PC-9 (cell line): Measurements from ENCODE around the gene NSG2. TPM values are rescaled to one million over a fixed set of nuclear protein-coding genes. Genes with fewer than 3 reads are reported as not detected.

ENCODE experiments used
- BruUV-seq: library from RNA; stranded (reverse); fragments of 400-500 nt; replicated peaks from 2 replicates; lab custom pipeline; 2021; lab: Mats Ljungman, UMichigan
- CTCF ChIA-PET: fragments of 300-600 bp; sonication (Branson Sonifier 250); formaldehyde crosslinking; loops from one replicate; lab custom pipeline; 2022; ENCODE audit warnings: antibody characterized with exemption; lab: Charles Lee
- POLR2A ChIA-PET: fragments of 300-600 bp; sonication (Branson Sonifier 250); formaldehyde crosslinking; loops from one replicate; lab custom pipeline; 2022; ENCODE audit warnings: antibody characterized with exemption; ENCODE audit not compliant: unreplicated experiment; lab: Charles Lee
- DNase-seq, 2 experiments: peaks; one replicate each; pipeline versions ENCODE4 v3.0.0 to v3.0.0-alpha.2; 2015 to 2022; ENCODE audit warnings: mixed read lengths in 1 of 2
- H2AFZ ChIP-seq: fragments of 200-600 bp; sonication (generic); 2 replicates; pipeline ENCODE4 v1.8.1; 2017; ENCODE audit warnings: antibody characterized with exemption
- H3F3A ChIP-seq: fragments of 200-600 bp; sonication (generic); 2 replicates; pipeline ENCODE4 v1.8.1; 2017; ENCODE audit warnings: antibody characterized with exemption, mild to moderate bottlenecking, low read depth; ENCODE audit not compliant: insufficient read depth
- H3K27ac ChIP-seq: fragments of 200-600 bp; sonication (generic); 2 replicates; pipeline ENCODE4 v1.6.1; 2016; ENCODE audit warnings: mixed run types
- H3K27me3 ChIP-seq: fragments of 200-600 bp; sonication (generic); 2 replicates; pipeline ENCODE4 v1.6.1; 2016; ENCODE audit warnings: low read depth, mixed run types; ENCODE audit not compliant: insufficient read depth
- H3K36me3 ChIP-seq: fragments of 200-600 bp; sonication (generic); 2 replicates; pipeline ENCODE4 v1.6.1; 2016; ENCODE audit warnings: low read depth, mixed run types
- H3K4me1 ChIP-seq: fragments of 200-600 bp; sonication (generic); replicated peaks from 2 replicates; pipeline ENCODE4 v1.6.1; 2016; ENCODE audit warnings: mixed run types; ENCODE audit not compliant: insufficient read depth
- H3K4me2 ChIP-seq: fragments of 200-600 bp; sonication (generic); 2 replicates; pipeline ENCODE4 v1.6.1; 2017; ENCODE audit warnings: mixed run types
- H3K4me3 ChIP-seq: fragments of 200-600 bp; sonication (generic); 2 replicates; pipeline ENCODE4 v1.6.1; 2016; ENCODE audit warnings: mixed run types
- H3K79me2 ChIP-seq: fragments of 200-600 bp; sonication (generic); 2 replicates; pipeline ENCODE4 v1.6.1; 2017; ENCODE audit warnings: low read depth, mixed run types
- H3K9me2 ChIP-seq: fragments of 200-600 bp; sonication (generic); 2 replicates; pipeline ENCODE4 v1.8.1; 2017; ENCODE audit warnings: mild to moderate bottlenecking; ENCODE audit not compliant: insufficient read depth
- H3K9me3 ChIP-seq: fragments of 200-600 bp; sonication (generic); 2 replicates; pipeline ENCODE4 v1.8.1; 2016; ENCODE audit warnings: low read depth; ENCODE audit not compliant: insufficient read depth
- H4K20me1 ChIP-seq: fragments of 200-600 bp; sonication (generic); 2 replicates; pipeline ENCODE4 v1.8.1; 2017; ENCODE audit not compliant: insufficient read depth
- CTCF ChIP-seq: fragments of 200-600 bp; sonication (generic); conservative IDR thresholded peaks from 2 replicates; pipeline ENCODE4 v1.6.1; 2017; ENCODE audit warnings: mixed run types, antibody characterized with exemption, mild to moderate bottlenecking, moderate library complexity
- EZH2 ChIP-seq: fragments of 200-600 bp; sonication (generic); IDR thresholded peaks from 2 replicates; pipeline ENCODE4 v1.8.0; 2017; ENCODE audit warnings: antibody characterized with exemption, low read depth
- intact Hi-C: fragments of 100-400 bp; cut with micrococcal nuclease; formaldehyde crosslinking; loops from one replicate; pipeline ENCODE4 v1.10.0; 2022; ENCODE audit not compliant: unreplicated experiment
- total RNA-seq: library from RNA; stranded (reverse); gene quantifications from 2 replicates; pipeline ENCODE4 v1.2.3, GENCODE V29; 2021

The NSG2 gene
- total RNA-seq, 1 experiment from 2014 or later, result not detected

DNA sequence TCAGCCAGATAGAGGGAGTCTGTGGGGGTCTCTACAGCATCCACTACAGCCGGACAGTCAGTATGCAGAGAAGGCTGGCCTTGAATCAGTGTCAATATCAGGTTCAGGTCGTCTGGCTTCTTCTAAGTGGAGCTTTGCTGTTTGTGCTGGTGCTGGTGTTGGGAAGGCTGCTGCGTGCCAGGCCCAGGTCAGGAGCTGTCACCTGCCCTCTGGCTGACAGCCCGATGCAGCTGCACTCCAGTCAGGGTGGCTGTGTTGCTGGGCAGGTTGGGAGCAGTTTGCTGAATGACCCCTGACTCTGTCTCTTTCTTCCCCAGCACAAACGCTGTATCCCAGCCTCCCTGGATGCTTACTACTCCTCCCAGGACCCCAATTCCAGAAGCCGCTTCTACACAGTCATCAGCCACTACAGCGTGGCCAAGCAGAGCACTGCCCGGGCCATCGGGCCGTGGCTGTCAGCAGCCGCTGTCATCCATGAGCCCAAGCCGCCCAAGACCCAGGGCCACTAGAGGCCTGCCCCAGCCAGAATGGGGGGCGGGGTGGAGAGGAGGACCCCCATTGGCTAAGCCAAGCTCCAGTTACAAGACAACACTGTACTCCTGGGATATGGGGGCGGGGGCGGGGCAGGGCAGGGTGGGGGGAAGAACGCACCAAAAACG lies 61.6 kb downstream of the NSG2 start:
- intact Hi-C loops, result no loop called here
- Histone ChIP-seq H3K27ac (no peak overlapping the region), H3K36me3 (no peaks in the 10 kb centered on the region), H3K4me3 (no peak overlapping the region), H3K27me3 (peaks cover 92% of the 10 kb centered on the region), H3K4me1 (no peaks in the 10 kb centered on the region), H3F3A (no peaks in the 10 kb centered on the region), H2AFZ (no peak overlapping the region), H3K79me2 (no peaks in the 10 kb centered on the region), H4K20me1 (no peaks in the 10 kb centered on the region; the same call in 1 of the 2 replicates), H3K9me3 (no peaks in the 10 kb centered on the region), H3K9me2 (no peaks in the 10 kb centered on the region), H3K4me2 (no peak overlapping the region)
- POLR2A ChIA-PET, result no interaction called here
- TF ChIP-seq EZH2 (no peak), CTCF (no peak)
- CTCF ChIA-PET, result no interaction called here
- BruUV-seq, result no TSS peak
- DNase-seq, result no peak

DNA sequence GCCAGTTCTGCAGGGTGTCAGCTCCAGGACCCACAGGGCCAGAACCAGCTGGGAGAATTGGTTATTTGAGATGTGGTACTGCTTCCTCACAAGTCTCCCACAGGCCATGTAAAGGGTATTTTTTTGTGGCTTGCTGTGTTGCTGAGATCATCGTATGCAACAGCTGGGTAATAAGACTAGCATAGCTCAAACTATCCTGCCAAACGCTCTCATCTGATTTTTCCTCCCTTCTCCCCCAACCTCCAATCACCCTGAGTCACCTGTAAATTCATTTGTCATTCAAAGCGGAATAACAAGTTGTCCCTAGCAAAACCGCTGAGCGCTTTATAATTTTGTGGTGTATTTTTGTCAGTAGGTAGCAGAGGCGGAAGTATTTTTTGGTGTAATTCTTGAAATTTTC lies 63.2 kb downstream of the NSG2 start:
- H3K9me2 ChIP-seq, result no peaks in the 10 kb centered on the region
- no peaks in the 10 kb centered on the region for H3K4me1 ChIP-seq
- BruUV-seq, result no TSS peak
- no peak overlapping the region for H3K4me2 ChIP-seq
- H3K4me3 ChIP-seq, result no peak overlapping the region
- intact Hi-C loops, result no loop called here
- no peak for DNase-seq
- H2AFZ ChIP-seq, result no peak overlapping the region
- no peaks in the 10 kb centered on the region for H3F3A ChIP-seq
- no peaks in the 10 kb centered on the region for H3K9me3 ChIP-seq
- H3K79me2 ChIP-seq, result no peaks in the 10 kb centered on the region
- ChIA-PET CTCF (no interaction called here), POLR2A (no interaction called here)
- TF ChIP-seq EZH2 (no peak), CTCF (no peak)
- H4K20me1 ChIP-seq, result no peaks in the 10 kb centered on the region; the same call in 1 of the 2 replicates
- peaks cover 91% of the 10 kb centered on the region for H3K27me3 ChIP-seq
- no peak overlapping the region for H3K27ac ChIP-seq
- no peaks in the 10 kb centered on the region for H3K36me3 ChIP-seq

GRCh38 chr5:174109698-174110260 lies 64.3 kb downstream of the NSG2 start:
- Histone ChIP-seq H3K27me3 (peaks cover 83% of the 10 kb centered on the region), H3K4me2 (no peak overlapping the region), H2AFZ (no peak overlapping the region), H3K36me3 (no peaks in the 10 kb centered on the region), H3K4me3 (no peak overlapping the region), H3K79me2 (no peaks in the 10 kb centered on the region), H3K4me1 (no peaks in the 10 kb centered on the region), H3K27ac (no peak overlapping the region), H3K9me2 (no peaks in the 10 kb centered on the region), H3K9me3 (no peaks in the 10 kb centered on the region), H3F3A (no peaks in the 10 kb centered on the region), H4K20me1 (no peaks in the 10 kb centered on the region; the same call in 1 of the 2 replicates)
- ChIA-PET POLR2A (no interaction called here), CTCF (no interaction called here)
- BruUV-seq, result no TSS peak
- DNase-seq, result no peak
- TF ChIP-seq EZH2, result no peak
- TF ChIP-seq CTCF, result no peak
- intact Hi-C loops, result no loop called here
